K562 (cell line): ENCODE measurements around the gene LPAR5. TPM values are rescaled to one million over a fixed set of nuclear protein-coding genes. Genes with fewer than 3 reads are reported as not detected.

Source experiments
- GABPB1 ChIP-seq: sonication (generic); formaldehyde crosslinking; IDR thresholded peaks from 2 replicates; pipeline ENCODE4 v1.8.0; 2022; ENCODE audit warnings: mild to moderate bottlenecking, missing genetic modification reagents
- L3MBTL2 ChIP-seq: fragments of 450-650 bp; IDR thresholded peaks from 2 replicates; pipeline ENCODE4 v1.6.1; 2016; ENCODE audit warnings: mild to moderate bottlenecking, moderate library complexity
- MYBL2 ChIP-seq, 2 experiments: fragments of 450-650 bp in 1 of 2; sonication (generic) in 1 of 2; formaldehyde crosslinking in 1 of 2; IDR thresholded peaks; 2 replicates each; pipeline versions ENCODE4 v1.6.1 to v1.8.1; 2017 to 2022; ENCODE audit warnings: borderline replicate concordance in 1 of 2, inconsistent platforms in 1 of 2, low read depth in 1 of 2, mild to moderate bottlenecking in 1 of 2, missing genetic modification reagents in 1 of 2, moderate library complexity in 1 of 2
- PURB ChIP-seq: sonication (generic); formaldehyde crosslinking; IDR thresholded peaks from 2 replicates; pipeline ENCODE4 v1.9.0; 2021; ENCODE audit warnings: low read depth, mild to moderate bottlenecking, missing genetic modification reagents
- RBM17 ChIP-seq: fragments of 200-400 bp; formaldehyde crosslinking; IDR thresholded peaks from 2 replicates; pipeline ENCODE4 v1.6.1; 2017; ENCODE audit warnings: low read depth, mild to moderate bottlenecking, low read length, borderline replicate concordance
- ZFP1 ChIP-seq: fragments of 450-650 bp; formaldehyde crosslinking; IDR thresholded peaks from 2 replicates; pipeline ENCODE4 v1.4.0; 2020; ENCODE audit warnings: mild to moderate bottlenecking, mixed read lengths
- ZNF583 ChIP-seq: fragments of 250-450 bp; sonication (Bioruptor Pico); IDR thresholded peaks from 2 replicates; pipeline ENCODE4 v1.4.0; 2020
- polyA plus RNA-seq, 8 experiments: library from polyadenylated mRNA; depleted of rRNA in 4 of 8; stranded (reverse) in 5 of 8; unstranded in 3 of 8; fragments of >200 nt; fragmentation: Nextera tagmentation in 2 of 8; fragmentation: Illumina TruSeq in 1 of 8; extraction: Ambion mirVana in 2 of 8; extraction: Trizol in 1 of 8; gene quantifications; 2 replicates each; pipeline versions ENCODE4 v1.2.1 to v1.2.3, GENCODE V29; 2011 to 2014; ENCODE audit warnings: inconsistent platforms in 1 of 8, missing spikeins in 1 of 8
- total RNA-seq, 7 experiments: library from RNA; depleted of rRNA in 6 of 7; stranded (reverse); fragments of >200 nt in 6 of 7; fragmentation: Illumina TruSeq in 2 of 7; extraction: Trizol in 2 of 7; gene quantifications; 2 replicates each; pipeline versions ENCODE4 v1.2.1 to v1.2.3, GENCODE V29; 2011 to 2021; ENCODE audit warnings: low replicate concordance in 1 of 7
- TF ChIP-seq, protein P1 (sequence below): IDR thresholded peaks from 2 replicates; pipeline ENCODE4 v1.6.1; 2011; ENCODE audit not compliant: insufficient read length; ENCODE audit errors: extremely low read depth
- TF ChIP-seq, protein P2 (sequence below): sonication (generic); formaldehyde crosslinking; IDR thresholded peaks from 2 replicates; pipeline ENCODE4 v1.9.0; 2022; ENCODE audit warnings: mild to moderate bottlenecking, missing genetic modification reagents
- TF ChIP-seq, protein P3 (sequence below), 2 experiments: fragments of 450-650 bp; IDR thresholded peaks; 2 replicates each; pipeline ENCODE4 v1.6.1; 2016
- TF ChIP-seq, protein P4 (sequence below): IDR thresholded peaks from 2 replicates; pipeline ENCODE4 v1.6.1; 2014; ENCODE audit warnings: antibody characterized with exemption
- TF ChIP-seq, protein P5 (sequence below): fragments of 250-450 bp; sonication (Bioruptor Pico); IDR thresholded peaks from 2 replicates; pipeline ENCODE4 v1.8.0; 2022; ENCODE audit warnings: inconsistent platforms
- TF ChIP-seq, protein P6 (sequence below): fragments of 450-650 bp; IDR thresholded peaks from 2 replicates; pipeline ENCODE4 v1.6.1; 2018; ENCODE audit not compliant: partially characterized antibody
- TF ChIP-seq, protein P7 (sequence below): sonication (generic); IDR thresholded peaks from 2 replicates; pipeline ENCODE4 v1.6.1; 2016

The LPAR5 gene
- total and polyA plus RNA-seq, 9 of the 15 experiments (the other 6 are each of a cell fraction or from before 2014, with no cell fraction given) = 1.3 to 11.7 (median 3.6) TPM

DNA sequence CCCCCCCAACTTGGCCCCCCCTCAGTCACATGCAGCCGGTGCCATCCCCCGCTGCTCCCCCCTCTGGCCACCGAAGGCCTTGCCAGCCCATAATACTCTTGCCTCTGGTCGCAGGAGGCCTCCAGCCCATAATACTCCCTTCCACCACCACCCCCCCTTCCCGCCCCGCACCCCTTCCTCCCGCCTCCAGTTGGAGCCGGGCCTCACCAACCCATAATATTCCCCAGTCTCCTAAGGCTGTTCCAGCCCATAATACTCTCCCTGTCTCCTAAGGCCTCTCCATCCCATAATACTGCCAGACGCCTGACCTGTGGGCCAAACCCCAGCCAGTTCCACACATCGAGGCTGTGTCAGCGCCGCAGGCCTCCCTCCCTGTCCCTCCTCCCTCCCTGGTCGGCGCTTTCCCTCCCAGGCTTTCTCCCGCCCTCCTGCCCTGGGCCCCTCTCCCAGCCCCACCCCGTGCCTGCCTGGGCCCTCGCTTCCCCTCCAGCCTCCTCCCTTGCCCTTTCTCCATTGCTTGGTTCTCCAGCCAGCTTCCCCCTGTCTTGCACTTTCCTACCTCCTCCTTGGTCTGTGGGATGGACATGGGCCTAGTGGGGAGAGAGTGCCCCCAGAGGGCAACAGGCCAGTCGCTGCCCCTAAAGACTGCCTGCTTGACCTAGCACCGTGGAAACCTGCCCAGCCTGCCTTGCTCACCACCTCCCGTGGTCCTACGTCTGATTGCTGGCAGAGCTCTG is 21.8 kb downstream of the LPAR5 start (continued):
- TF ChIP-seq, protein P1, sequence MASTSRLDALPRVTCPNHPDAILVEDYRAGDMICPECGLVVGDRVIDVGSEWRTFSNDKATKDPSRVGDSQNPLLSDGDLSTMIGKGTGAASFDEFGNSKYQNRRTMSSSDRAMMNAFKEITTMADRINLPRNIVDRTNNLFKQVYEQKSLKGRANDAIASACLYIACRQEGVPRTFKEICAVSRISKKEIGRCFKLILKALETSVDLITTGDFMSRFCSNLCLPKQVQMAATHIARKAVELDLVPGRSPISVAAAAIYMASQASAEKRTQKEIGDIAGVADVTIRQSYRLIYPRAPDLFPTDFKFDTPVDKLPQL = no peak
- TF ChIP-seq ZFP1 (CRISPR knock-in tag) (no peak), ZNF583 (CRISPR knock-in tag) (0 out of 2 replicates have a peak, but pooled peaks have one; percentile 16), MYBL2 (IDR thresholded peaks at IDR 0.05; ENCODE audit: low read depth) (no peak), MYBL2 (CRISPR knock-in tag; IDR thresholded peaks at IDR 0.05; ENCODE audit: borderline replicate concordance) (no peak), L3MBTL2 (peak; percentile 33), RBM17 (no peak), PURB (CRISPR knock-in tag) (no peak), GABPB1 (peak; percentile 38; the same call in 1 of the 2 replicates)
- TF ChIP-seq, protein P2, sequence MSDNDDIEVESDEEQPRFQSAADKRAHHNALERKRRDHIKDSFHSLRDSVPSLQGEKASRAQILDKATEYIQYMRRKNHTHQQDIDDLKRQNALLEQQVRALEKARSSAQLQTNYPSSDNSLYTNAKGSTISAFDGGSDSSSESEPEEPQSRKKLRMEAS (CRISPR knock-in tag) = peak; percentile 96
- TF ChIP-seq, protein P3, sequence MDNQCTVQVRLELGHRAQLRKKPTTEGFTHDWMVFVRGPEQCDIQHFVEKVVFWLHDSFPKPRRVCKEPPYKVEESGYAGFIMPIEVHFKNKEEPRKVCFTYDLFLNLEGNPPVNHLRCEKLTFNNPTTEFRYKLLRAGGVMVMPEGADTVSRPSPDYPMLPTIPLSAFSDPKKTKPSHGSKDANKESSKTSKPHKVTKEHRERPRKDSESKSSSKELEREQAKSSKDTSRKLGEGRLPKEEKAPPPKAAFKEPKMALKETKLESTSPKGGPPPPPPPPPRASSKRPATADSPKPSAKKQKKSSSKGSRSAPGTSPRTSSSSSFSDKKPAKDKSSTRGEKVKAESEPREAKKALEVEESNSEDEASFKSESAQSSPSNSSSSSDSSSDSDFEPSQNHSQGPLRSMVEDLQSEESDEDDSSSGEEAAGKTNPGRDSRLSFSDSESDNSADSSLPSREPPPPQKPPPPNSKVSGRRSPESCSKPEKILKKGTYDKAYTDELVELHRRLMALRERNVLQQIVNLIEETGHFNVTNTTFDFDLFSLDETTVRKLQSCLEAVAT (IDR thresholded peaks at IDR 0.05) = 0 out of 4 replicates have a peak, but pooled peaks of 1 of the 2 experiments have one; percentile 24
- TF ChIP-seq, protein P4, sequence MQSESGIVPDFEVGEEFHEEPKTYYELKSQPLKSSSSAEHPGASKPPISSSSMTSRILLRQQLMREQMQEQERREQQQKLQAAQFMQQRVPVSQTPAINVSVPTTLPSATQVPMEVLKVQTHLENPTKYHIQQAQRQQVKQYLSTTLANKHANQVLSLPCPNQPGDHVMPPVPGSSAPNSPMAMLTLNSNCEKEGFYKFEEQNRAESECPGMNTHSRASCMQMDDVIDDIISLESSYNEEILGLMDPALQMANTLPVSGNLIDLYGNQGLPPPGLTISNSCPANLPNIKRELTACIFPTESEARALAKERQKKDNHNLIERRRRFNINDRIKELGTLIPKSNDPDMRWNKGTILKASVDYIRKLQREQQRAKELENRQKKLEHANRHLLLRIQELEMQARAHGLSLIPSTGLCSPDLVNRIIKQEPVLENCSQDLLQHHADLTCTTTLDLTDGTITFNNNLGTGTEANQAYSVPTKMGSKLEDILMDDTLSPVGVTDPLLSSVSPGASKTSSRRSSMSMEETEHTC = peak; percentile 68; the same call in 1 of the 2 replicates
- TF ChIP-seq, protein P5, sequence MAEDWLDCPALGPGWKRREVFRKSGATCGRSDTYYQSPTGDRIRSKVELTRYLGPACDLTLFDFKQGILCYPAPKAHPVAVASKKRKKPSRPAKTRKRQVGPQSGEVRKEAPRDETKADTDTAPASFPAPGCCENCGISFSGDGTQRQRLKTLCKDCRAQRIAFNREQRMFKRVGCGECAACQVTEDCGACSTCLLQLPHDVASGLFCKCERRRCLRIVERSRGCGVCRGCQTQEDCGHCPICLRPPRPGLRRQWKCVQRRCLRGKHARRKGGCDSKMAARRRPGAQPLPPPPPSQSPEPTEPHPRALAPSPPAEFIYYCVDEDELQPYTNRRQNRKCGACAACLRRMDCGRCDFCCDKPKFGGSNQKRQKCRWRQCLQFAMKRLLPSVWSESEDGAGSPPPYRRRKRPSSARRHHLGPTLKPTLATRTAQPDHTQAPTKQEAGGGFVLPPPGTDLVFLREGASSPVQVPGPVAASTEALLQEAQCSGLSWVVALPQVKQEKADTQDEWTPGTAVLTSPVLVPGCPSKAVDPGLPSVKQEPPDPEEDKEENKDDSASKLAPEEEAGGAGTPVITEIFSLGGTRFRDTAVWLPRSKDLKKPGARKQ = no peak
- TF ChIP-seq, protein P6, sequence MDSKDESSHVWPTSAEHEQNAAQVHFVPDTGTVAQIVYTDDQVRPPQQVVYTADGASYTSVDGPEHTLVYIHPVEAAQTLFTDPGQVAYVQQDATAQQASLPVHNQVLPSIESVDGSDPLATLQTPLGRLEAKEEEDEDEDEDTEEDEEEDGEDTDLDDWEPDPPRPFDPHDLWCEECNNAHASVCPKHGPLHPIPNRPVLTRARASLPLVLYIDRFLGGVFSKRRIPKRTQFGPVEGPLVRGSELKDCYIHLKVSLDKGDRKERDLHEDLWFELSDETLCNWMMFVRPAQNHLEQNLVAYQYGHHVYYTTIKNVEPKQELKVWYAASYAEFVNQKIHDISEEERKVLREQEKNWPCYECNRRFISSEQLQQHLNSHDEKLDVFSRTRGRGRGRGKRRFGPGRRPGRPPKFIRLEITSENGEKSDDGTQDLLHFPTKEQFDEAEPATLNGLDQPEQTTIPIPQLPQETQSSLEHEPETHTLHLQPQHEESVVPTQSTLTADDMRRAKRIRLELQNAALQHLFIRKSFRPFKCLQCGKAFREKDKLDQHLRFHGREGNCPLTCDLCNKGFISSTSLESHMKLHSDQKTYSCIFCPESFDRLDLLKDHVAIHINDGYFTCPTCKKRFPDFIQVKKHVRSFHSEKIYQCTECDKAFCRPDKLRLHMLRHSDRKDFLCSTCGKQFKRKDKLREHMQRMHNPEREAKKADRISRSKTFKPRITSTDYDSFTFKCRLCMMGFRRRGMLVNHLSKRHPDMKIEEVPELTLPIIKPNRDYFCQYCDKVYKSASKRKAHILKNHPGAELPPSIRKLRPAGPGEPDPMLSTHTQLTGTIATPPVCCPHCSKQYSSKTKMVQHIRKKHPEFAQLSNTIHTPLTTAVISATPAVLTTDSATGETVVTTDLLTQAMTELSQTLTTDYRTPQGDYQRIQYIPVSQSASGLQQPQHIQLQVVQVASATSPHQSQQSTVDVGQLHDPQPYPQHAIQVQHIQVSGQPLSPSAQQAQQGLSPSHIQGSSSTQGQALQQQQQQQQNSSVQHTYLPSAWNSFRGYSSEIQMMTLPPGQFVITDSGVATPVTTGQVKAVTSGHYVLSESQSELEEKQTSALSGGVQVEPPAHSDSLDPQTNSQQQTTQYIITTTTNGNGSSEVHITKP = peak; percentile 29
- TF ChIP-seq, protein P7, sequence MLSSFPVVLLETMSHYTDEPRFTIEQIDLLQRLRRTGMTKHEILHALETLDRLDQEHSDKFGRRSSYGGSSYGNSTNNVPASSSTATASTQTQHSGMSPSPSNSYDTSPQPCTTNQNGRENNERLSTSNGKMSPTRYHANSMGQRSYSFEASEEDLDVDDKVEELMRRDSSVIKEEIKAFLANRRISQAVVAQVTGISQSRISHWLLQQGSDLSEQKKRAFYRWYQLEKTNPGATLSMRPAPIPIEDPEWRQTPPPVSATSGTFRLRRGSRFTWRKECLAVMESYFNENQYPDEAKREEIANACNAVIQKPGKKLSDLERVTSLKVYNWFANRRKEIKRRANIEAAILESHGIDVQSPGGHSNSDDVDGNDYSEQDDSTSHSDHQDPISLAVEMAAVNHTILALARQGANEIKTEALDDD = no peak
